Fibroblast of gingiva (primary cell): Measurements from ENCODE around the gene PDIA2.
"Not testable (repeated sequence)": the region's sequence is repeated elsewhere in the genome, so short reads cannot be mapped to it uniquely, and the experiment has no call there.

ENCODE experiments used
- DNase-seq: peaks from one replicate; pipeline ENCODE4 v3.0.0-alpha.2; 2011; ENCODE audit warnings: low read depth

Gene PDIA2

DNA sequence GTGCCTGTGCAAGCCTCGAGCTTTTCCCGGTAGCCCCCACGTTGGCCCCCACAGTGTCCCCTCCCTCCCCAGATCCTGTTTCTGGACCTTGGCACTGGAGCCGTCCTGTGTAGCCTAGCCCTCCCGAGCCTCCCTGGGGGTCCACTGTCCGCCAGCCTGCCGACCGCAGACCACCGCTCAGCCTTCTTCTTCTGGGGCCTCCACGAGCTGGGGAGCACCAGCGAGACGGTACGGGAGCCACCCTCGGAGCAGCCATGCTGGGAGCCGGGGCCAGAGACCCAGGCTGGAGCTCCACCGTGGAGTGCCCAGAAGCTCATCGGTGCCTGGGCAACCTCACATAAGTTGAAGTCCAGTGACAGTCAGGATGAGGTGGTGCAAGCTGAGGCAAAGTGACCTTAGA lies 19.0 kb upstream of the PDIA2 start:
- no peak for DNase-seq

DNA sequence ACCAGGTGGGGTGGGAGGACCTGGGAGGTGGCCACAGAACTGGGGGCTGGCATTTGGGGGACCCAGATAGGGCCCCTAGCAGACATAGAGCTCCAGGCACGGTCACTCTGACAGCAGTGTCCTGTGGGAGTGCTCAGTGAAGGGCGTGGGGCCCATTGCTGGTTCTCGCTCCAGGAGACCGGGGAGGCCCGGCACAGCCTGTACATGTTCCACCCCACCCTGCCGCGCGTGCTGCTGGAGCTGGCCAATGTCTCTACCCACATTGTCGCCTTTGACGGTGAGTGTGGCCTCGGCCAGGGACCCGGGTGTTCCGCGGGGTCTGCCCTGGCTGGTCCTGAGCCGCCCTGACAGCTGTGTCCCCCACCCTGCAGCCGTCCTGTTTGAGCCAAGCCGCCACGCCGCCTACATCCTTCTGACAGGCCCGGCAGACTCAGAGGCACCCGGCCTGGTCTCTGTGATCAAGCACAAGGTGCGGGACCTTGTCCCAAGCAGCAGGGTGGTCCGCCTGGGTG lies 18.5 kb upstream of the PDIA2 start:
- no peak for DNase-seq

DNA sequence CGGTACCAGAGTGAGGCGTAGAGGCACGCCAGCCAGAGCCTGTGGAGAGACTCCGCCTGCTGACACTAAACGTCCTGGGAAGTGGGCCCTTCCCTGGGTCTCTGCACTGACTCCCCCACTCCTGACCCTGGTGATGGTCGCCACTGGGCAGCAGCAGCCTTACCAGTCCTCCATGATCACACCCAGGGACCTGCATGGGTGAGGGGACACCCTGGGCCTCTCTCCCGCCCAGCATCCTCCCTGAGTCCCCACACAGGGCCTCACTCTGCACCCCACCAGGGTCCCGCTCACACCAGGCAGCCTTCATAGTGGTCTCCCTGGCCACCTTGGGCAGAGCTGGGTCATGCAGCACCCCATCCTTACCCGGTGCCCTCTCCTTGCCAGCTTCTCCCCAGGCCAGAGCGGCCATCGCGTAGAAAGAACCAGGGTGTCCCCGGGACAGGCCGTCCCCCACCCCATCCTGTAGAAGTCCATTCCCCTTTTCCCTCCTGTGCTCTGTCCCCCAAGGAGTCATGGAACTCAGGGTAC lies 17.9 kb upstream of the PDIA2 start:
- DNase-seq: no peak

DNA sequence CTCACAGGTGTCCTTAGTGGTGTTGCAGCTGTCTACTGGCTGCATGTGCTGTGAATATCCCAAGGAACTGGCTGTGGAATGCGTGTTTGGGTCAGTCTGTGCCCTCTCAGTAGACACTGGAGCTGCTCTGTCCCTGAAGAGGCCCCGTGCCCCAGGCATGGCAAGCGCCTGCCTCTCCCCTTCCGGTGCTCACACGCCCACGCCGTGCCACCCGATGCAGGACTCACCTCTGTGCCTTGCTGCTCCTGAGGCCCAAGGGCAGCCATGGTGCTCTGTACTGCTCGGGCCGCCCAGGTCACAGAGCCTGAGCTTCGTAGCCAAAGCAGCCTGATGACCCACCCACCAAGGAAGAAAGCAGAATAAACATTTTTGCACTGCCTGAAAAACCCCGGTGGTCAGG lies 17.3 kb upstream of the PDIA2 start:
- DNase-seq: no peak

DNA sequence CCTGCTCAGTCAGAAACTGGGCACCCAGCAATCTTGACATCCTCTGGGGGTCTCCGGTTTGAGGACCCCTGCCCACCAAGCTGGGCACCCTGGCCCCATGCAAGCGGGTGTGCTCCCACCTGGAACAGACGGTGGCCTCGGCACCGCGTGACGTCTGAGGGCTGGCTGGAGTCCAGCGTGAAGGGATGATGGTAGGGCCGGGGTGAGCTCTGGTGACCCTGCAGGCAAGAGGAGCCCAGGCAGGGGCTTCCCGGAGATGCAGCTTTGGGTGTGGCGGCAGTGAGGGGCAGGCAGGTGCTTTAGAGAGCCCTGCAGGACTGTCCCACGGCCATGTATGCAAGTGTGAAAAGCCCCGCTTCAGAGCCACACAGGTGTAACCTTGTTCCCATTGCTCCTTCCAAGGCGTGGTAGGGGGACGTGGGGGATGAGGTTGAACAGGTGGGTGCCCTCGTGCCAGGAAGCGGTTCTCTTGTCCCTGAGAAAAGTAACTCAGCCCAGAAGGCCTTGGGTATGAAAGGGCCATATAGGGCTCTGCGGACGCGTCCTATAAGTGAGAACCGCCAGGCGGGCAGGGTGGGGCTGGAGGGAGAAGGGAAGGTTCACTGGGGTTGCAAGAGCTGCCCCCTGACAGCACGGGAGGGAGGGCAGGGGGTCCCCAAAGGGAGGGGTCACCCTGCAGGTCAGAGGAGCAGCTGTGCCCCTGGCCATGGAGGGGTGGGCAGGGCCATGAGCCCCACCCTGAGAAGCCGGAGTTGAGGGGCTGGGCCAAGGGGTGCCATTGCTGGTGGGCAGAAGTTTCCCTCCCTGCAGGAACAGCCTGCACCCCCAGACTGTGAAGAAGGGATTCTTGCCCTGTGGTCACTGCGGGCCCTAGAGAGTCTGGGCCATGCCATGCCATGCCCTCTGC lies 16.5 kb upstream of the PDIA2 start:
- DNase-seq: no peak

DNA sequence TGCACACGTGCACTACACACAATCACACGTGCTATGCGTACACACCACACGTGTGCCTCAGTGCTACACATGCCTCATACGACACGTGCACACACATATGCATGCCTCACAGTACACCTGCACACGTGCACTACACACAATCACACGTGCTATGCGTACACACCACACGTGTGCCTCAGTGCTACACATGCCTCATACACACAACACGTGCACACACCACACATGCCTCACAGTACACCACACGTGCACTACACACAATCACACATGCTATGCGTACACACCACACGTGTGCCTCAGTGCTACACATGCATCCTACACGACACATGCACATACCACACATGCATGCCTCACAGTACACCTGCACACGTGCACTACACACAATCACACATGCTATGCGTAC lies 15.4 kb upstream of the PDIA2 start:
- not testable (repeated sequence) for DNase-seq

DNA sequence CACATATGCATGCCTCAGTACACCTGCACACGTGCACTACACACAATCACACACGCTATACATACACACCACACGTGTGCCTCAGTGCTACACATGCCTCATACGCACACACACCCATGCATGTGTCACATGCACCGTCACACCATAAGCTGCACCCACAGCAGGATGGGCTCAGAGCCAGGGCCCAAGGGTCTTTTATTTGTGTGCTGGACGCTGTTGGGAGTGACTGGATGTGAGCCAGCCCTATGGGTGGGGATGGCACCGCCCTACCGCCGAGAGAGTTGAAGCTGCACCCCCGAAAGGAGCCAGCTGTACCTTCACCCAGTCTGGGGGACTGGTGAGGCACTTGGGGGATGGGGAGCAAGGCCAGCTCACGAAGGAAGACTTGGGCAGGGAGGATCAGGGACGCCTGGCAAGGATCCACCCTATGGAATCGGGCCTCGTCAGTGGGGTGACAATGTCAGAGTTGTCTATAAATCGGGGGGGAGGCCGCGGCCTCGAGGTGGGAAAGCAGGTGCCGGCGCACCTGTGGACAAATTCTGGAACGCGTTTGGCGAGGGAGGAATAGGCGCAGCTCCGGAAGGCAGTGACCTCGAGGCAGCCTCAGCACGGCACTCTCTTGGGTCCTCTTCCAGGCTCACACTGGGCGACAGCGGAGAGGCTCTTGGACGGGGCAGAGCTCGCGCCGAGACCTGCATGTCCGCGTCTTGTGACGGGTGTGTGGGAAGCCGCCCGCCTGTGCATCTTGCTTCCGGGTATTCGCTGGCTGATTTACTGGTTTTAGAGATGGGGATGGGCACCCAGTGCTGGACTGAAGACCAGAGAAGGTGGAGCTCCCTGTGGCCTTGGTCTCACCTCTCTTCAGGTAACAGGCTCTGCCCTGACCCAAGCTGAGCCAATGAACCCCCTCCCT lies 14.6 kb upstream of the PDIA2 start:
- no peak for DNase-seq

DNA sequence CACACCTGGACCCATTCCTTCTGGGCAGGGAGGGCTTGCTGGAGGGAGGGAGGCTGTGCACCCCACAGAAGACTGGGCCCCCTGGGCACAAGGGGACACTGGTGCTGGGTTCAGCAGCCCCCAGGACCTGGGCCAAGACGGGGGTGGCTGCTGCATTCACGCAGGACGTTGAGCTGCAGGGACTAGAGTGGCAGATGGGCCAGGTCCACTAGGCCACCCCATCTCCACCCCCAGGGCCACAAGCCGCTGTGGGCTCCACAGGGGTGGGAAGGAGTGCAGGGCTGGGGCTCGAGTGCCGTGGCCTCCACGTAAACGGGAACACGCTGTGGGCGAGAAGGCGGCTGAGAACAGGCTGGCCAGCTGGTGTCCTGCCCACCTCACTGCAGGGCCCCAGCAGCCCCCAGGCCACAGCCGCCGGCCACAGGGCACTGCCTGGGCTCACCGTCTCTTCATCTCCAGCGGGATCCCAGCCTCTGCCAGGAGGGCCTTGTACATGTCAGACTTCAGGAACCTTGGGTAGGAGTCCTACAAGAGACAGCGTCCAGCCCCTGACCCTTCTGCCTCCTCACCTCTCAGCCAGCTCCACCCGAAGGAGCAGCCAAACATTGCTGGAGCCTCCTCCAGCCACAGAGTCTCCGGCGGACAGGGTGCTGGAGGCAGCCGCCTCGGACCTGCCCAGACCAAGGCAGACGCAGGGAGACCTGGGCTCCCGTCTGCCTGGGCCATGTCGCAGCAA lies 13.7 kb upstream of the PDIA2 start:
- no peak for DNase-seq

DNA sequence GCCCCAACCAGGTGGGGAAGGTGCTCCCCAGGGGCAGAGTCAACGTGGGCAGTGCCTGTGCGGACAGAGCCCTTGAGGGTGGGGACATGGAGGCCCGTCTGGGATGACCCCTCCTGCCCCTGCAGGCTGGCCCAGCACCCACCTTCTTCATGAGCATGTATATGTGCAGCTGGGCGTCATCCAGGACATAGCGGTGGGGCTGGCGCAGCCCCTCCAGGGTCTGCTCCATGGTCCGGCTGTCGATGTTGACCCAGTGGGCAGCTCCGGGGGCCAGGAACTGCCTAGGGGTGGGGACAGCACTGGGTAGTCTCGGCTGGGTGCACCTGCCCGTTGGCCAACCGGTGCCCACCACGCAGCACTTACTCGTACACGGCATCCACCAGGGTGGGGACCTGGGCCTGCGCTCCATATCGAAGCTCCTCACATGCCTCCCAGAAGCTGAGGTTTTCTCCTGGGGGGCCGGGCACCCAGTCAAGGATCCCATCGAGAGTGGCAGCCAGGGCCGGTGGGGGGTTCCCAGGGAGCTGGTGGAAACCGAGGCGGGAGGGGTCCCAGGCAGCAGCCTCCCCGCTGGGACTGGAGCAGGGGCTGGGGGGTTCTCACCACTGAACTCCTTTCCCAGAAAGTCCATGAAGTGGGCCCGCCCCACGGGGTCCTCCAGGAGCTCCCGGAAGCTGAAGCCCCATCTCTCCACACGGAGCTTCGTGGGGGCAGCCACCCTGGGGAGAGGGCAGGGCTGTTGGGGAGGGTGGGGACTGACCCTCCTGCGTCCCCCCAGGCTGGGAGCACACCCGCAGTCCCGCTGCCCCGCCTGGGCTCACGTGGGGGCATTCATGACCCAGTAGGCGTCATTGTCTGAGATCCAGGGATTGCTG lies 12.3 kb upstream of the PDIA2 start:
- no peak for DNase-seq

DNA sequence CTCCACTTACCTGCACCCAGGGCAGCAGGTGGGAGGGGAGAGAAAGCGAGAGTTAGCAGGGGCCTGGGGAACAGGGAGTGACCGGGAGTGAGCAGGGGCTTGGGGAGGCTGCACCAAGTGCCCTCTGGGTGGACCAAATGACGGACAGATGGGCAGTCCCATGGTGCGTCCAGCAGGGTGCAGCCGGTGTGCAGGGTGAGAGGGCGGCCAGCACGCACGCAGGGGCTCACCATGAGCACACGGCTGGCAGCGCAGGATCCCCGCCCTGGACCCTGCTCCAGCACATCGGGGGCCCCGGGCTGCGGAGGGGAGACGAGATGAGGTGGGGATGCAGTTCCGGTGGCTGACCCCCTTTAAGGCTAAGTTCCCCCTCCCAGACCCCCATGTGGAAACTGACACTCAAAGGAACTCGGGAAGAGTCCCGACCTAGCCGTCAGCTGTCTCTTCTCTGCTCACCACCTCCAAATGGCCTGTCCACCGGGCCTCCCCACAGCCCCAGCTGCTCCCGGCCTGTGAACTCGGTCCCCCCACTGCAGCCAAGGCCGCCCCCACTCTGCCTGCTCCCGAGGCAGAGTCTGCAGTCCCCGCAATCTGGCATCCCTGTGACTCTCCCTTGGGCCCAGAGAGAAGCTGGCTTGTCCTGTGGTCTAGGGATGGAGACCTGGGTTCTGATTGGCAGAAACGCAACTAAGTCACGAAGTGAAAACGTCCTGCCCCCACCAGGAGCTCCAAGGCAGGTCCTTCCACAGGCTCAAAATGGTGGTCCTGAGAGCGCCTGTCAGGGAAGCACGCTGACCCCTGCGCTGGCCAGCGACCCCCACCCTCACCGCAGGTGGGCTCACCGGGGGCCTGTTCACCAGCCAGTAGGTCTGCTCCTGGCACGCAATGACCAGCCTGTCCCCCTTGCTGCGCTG lies 10.1 kb upstream of the PDIA2 start:
- DNase-seq: no peak

DNA sequence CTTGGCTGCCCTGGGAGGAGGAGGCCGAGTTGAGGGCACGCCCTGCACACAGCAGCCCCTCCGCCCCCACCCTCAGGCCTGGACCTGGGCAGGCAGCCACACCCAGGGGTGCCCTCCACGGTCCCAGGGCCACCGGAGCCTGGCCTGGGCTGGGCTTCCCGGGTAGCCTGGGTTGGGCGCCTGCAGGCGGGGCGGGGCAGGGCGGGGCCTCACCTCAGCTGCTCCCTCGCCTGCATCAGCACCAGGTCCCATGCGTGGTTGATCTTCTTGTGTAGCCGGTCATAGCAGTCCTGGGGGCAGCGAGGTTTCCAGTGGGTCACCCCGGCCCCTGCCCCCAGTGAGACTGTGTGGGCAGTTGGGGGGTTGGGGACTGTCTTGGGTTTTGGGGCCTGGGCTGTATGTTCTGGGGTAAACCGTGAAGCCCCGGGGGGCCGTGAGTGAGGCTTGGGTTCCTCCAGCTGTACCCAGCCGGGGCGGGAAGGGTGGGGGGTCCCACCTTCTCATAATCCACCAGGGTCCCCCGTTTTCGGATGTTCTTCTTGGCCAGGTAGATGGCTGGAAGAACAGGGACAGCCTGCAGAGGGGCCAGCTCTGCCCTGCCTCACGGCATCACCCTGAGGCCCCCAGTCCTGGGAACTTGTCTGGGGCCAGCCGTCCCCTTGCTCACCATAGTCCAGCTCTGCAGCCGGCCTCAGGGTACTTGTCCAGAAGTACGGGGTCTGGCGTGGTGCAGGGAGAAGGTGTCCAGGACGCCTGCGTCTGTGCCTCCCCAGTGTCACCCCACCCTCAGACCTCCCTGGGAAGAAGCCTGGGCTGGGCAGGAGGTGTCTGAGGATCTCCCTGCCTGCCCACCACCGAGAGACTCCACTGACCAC lies 9.2 kb upstream of the PDIA2 start:
- DNase-seq: no peak

DNA sequence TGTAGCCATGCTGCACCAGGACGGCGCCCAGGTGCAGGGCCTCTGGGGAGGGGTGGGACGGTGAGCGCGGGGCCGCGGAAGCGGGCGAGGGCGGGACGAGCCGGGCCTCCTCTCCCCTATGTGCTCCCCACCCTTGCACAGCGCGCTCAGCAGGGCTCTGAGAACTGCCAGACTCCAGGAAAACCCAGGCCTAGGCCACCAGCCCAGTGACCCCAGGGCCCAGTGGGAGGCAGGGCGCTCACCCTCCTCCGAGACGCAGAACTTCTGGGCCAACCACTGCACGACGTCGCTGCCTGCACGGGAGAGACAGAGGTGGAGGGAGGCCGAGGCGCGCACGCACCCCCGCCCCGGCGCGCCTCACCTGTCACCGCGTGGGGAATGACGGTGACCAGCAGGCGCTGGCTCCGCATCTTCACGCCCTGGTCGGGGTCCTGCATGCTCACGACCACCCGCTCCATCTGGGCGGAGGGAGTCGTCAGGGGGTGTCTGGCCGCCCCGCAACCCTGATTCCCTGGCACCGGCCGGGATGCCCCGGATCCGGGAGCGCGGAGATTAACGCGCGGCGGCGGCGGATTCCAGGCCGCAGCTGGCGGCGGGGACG lies 7.8 kb upstream of the PDIA2 start:
- no peak for DNase-seq

DNA sequence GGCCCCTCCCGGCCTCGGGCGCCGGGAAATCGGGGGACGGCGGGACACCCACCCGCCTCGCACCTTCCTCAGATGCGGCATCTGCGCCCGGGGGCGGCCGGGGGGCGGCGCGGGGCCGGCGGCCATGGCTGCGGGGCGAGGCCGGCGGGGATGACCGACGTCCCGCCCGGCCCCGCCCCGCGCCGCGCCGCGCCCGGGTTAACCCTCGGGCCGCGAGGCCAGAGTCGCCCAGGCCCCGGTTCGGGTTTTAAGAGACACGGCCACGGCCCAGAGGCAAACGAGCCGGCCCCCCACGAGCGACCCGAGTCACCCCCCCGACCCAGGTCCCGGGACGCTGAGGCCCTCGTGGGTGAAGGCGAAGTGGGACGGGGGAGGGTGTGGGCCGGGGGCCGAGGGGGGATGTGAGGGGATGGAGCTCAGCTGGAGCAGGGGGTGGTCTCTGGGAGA lies 7.2 kb upstream of the PDIA2 start, which contains the start of gene RGS11:
TSS of gene RGS11 (minus strand) at position 159 of the 447 bp plus-strand sequence. CDS start at position 126, 33 bp downstream.
- no peak for DNase-seq

DNA sequence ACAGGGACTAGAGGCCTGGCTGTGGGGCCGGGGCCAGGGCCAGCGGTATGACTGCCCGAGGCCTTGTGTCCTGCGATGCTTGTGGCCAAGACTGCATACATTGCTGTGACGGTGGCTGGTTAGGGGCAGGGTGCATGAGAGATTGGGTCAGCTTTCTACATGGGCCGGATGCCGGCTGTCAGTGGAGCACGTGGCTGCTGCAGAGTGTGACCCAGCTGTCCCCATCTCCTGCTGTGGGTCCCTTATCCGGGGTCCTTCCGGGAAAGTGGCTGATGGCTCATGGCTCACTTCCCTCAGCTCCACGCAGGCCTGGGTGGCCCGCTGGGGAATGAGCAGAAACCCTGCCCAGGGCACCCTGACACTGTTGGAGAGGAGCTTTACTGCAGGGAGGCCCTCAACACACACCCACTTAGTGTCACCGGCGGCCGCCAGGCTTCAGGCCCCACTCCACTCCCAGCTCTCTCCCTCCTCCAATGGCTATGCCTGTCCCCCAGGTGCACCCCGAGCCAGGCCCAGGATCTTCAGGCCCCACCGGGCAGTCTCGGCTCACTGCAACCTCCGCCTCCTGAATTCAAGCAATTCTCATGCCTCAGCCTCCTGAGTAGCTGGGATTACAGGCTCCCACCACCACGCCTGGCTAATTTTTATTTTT lies 6.4 kb upstream of the PDIA2 start:
- DNase-seq: no peak

DNA sequence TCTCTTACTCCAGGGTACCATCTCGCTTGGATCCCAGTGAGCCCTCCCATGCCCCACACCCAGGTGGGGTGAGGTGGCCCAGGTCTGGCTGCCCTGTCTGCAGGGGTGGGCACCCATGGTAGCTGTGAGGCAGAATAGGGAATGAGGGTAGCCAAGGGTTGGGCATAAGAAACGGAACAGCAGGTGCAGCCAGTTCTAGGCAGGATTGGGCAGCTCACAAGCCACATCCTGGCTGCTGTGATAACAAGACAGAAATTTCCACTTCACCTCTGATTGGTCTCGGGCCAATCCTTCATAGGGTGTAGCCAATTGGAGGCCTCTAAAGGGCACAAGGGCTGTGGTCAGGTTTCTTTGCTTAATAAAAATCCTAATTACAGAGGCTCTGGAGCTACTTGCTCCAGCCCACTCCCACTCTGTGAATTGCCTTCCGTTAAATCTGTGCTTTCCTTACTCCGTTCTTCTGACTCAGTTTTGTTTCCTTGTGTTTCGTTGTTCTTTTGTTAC lies 4.0 kb upstream of the PDIA2 start:
- DNase-seq: no peak

DNA sequence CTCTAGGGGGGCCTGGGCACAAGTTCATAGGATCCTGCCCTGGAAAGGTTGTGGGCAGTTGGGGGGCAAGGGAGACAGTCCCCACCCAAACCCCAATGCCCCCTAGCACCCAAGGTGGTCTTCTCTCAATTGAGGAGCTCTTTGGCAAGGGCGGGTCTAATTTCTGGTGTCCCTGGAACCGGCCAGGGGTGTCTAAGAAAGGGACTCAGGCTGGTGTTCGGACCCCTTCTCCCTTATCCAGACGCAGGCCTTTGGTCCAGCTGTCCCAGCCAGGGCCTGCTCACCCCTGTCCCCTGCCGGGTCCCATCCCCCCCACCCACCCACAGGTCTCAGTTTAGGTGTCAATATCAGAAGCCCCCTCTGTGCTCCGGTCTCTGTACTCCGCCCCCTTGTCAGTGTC lies 3.4 kb upstream of the PDIA2 start:
- DNase-seq: no peak

DNA sequence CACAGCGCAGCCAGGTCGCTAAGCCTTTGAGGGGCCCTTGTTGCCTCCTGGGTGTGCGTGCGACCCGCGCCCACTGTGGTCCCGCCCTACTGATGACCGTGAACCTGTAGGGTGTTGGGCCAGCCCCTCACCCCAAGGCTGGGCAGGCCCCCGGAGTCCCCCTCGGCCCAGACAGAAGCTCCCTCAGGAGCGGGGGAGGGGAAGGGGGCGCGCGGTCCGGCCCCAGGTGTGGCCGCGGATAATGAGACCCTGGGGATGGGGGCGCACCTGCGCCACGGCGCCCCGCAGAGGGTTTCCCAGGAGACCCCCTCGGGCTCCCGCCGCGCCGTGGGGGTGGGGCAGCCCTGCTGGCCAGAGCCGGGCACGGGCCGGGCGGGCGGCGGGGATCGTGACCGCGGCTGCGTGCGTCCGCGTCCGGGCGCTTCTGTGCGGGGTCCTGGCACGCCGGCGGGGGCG lies 2.9 kb upstream of the PDIA2 start:
- DNase-seq: no peak
